Skeletal muscle tissue (tissue), 4 donors: ENCODE measurements around the gene PCSK7. TPM values are rescaled to one million over a fixed set of nuclear protein-coding genes. Genes with fewer than 3 reads are reported as not detected.
"Not testable (repeated sequence)": the region's sequence is repeated elsewhere in the genome, so short reads cannot be mapped to it uniquely, and the experiment has no call there.

Source experiments
- H3K27ac ChIP-seq: one replicate; pipeline ENCODE4 v1.7.0; 2013; ENCODE audit warnings: mild to moderate bottlenecking, low read depth, low read length, inconsistent platforms
- H3K27me3 ChIP-seq, 3 donors: one replicate each; pipeline ENCODE4 v1.7.0; 2013; ENCODE audit warnings: low read length in 3 of 3; ENCODE audit not compliant: control insufficient read depth in 3 of 3, insufficient read depth in 3 of 3
- H3K36me3 ChIP-seq, 3 donors: one replicate each; pipeline ENCODE4 v1.7.0; 2013; ENCODE audit warnings: low read length in 3 of 3; ENCODE audit not compliant: control insufficient read depth in 3 of 3, insufficient read depth in 3 of 3
- H3K4me1 ChIP-seq, 3 donors: one replicate each; pipeline ENCODE4 v1.7.0; 2013; ENCODE audit warnings: low read length in 3 of 3, mild to moderate bottlenecking in 3 of 3; ENCODE audit not compliant: control insufficient read depth in 3 of 3, insufficient read depth in 3 of 3
- H3K4me3 ChIP-seq, 3 donors: one replicate each; pipeline ENCODE4 v1.7.0; 2013; ENCODE audit warnings: low read length in 3 of 3
- H3K9ac ChIP-seq, 3 donors: one replicate each; pipeline ENCODE4 v1.7.0; 2013; ENCODE audit warnings: low read length in 3 of 3, mild to moderate bottlenecking in 3 of 3, moderate library complexity in 2 of 3, low read depth in 1 of 3
- H3K9me3 ChIP-seq, 3 donors: one replicate each; pipeline ENCODE4 v1.7.0; 2013; ENCODE audit warnings: low read length in 3 of 3; ENCODE audit not compliant: control insufficient read depth in 3 of 3
- total RNA-seq: library from RNA; depleted of rRNA; stranded (reverse); fragments of >200 nt; gene quantifications from one replicate; pipeline ENCODE4 v1.2.3, GENCODE V29; 2014
- donor health status: Osteomylitis.

PCSK7 gene, protein sequence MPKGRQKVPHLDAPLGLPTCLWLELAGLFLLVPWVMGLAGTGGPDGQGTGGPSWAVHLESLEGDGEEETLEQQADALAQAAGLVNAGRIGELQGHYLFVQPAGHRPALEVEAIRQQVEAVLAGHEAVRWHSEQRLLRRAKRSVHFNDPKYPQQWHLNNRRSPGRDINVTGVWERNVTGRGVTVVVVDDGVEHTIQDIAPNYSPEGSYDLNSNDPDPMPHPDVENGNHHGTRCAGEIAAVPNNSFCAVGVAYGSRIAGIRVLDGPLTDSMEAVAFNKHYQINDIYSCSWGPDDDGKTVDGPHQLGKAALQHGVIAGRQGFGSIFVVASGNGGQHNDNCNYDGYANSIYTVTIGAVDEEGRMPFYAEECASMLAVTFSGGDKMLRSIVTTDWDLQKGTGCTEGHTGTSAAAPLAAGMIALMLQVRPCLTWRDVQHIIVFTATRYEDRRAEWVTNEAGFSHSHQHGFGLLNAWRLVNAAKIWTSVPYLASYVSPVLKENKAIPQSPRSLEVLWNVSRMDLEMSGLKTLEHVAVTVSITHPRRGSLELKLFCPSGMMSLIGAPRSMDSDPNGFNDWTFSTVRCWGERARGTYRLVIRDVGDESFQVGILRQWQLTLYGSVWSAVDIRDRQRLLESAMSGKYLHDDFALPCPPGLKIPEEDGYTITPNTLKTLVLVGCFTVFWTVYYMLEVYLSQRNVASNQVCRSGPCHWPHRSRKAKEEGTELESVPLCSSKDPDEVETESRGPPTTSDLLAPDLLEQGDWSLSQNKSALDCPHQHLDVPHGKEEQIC
- total RNA-seq: 16.2 TPM

DNA sequence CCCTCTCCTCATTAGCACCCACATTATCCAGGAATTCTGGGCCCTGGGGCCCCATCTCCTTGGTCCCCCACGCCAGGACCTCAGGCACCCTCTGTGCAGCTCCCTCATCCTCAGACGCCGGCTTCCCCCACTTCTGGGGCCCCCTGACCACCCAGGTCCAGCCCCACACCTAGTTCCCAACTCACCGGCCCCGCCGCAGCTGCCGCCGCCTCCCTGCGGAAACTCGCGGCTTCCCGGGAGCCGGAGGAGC lies at the start of gene PCSK7:
Gene PCSK7, minus strand, starts transcription at position 232 of the 250 bp plus-strand sequence. CDS start 2,229 bp downstream, outside the sequence.
- Histone ChIP-seq H3K4me1 (peaks cover 28 to 35% (median 28%) of the 10 kb centered on the region in 3 donors), H3K9ac (peak within 1 kb of the TSS; percentile 96 to 98 (median 98)), H3K4me3 (peak within 1 kb of the TSS; percentile 97 to 98 (median 97)), H3K27me3 (no peaks in the 10 kb centered on the region), H3K27ac (peak within 1 kb of the TSS; percentile 96), H3K9me3 (no peaks in the 10 kb centered on the region), H3K36me3 (peaks cover 29 to 37% (median 36%) of the 10 kb centered on the region in 3 donors)

DNA sequence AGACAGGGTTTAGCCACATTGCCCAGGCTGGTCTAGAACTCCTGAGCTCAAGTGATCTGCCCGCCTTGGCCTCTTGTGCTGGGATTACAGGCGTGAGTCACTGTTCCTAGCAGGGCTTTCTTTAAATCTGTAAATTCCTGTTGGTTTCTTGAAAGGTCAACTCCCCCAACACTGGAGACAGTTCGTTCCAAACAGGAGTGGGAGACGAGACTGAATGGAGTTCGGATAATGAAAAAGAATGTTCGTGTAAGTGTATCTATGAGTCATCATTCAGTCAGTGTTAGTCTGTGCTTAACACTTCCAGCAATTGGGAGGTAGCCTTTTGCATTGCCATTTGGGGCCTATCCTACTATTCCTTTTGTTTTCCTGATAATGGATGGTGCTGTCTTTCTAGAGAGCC lies 49.3 kb upstream of the PCSK7 start:
- Histone ChIP-seq H3K27ac (peak overlapping the region; percentile 36), H3K27me3 (no peaks in the 10 kb centered on the region), H3K4me1 (no peaks in the 10 kb centered on the region), H3K9ac (no peak overlapping the region), H3K4me3 (no peak overlapping the region), H3K9me3 (no peaks in the 10 kb centered on the region), H3K36me3 (peaks cover 22 to 61% (median 59%) of the 10 kb centered on the region in 3 donors)

- Histone ChIP-seq H3K27ac (no peak overlapping the region), H3K27me3 (no peaks in the 10 kb centered on the region), H3K4me3 (no peak overlapping the region)
Observed at GRCh38 chr11:117279711-117280376, 48.0 kb upstream of the PCSK7 start.

DNA sequence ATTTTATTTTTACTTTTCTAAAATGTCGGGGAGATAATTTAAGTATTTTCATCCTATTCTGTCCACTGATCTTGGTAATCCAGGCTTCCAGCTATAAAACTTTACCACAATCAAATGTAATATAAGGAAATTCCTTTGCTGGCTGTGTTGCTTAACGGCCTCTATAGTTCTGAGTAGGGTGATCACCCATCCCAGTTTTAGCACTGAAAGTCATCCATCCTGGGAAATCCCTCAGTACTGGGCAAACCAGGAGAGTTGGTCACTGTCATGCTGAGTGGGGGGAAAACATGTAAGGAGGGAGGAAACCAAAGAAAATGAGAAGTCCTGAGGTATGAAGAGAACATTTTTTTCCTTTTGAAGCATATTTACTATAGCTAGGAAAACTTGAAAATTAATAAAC lies 46.5 kb upstream of the PCSK7 start:
- Histone ChIP-seq H3K9me3 (no peaks in the 10 kb centered on the region), H3K36me3 (peaks cover 16 to 42% (median 33%) of the 10 kb centered on the region in 3 donors), H3K4me1 (no peaks in the 10 kb centered on the region), H3K4me3 (no peak overlapping the region), H3K9ac (no peak overlapping the region), H3K27ac (no peak overlapping the region), H3K27me3 (no peaks in the 10 kb centered on the region)

More at GRCh38 chr11:117279711-117280376, 48.0 kb upstream of the PCSK7 start:
- Histone ChIP-seq H3K36me3 (peaks cover 21 to 55% (median 46%) of the 10 kb centered on the region in 3 donors), H3K4me1 (no peaks in the 10 kb centered on the region), H3K9me3 (no peaks in the 10 kb centered on the region), H3K9ac (no peak overlapping the region)

- Histone ChIP-seq H3K9ac (no peak overlapping the region), H3K9me3 (no peaks in the 10 kb centered on the region), H3K36me3 (peaks cover 0 to 7% (median 3%) of the 10 kb centered on the region in 3 donors), H3K4me1 (no peaks in the 10 kb centered on the region), H3K27ac (no peak overlapping the region), H3K4me3 (no peak overlapping the region), H3K27me3 (no peaks in the 10 kb centered on the region)
Observed at GRCh38 chr11:117273550-117274289, 41.8 kb upstream of the PCSK7 start.

GRCh38 chr11:117272175-117272574 lies 40.3 kb upstream of the PCSK7 start:
- not testable (repeated sequence) for H3K36me3 ChIP-seq

DNA sequence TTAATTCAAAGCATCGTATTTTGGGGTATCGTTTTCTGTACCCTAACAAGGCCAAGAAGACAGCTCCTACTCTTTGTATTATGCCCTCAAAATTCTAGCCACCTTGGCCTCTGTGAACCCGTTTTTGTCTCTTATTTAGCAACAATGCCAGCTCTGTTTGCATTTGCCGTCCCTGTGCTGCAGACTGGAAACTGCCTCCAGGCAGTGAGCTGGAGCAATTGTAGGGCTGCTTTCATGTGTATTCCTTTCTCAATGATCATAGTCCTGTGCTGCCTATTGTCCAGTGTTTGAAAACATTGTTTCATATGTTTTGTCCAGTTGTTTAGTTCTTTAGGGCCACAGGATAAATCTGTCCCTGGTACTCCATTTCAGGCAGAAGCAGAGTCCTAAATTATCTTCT lies 39.3 kb upstream of the PCSK7 start:
- Histone ChIP-seq H3K9me3 (no peaks in the 10 kb centered on the region), H3K9ac (no peak overlapping the region), H3K27ac (no peak overlapping the region), H3K4me3 (no peak overlapping the region), H3K4me1 (no peaks in the 10 kb centered on the region), H3K36me3 (peaks cover 0 to 9% (median 3%) of the 10 kb centered on the region in 3 donors), H3K27me3 (no peaks in the 10 kb centered on the region)

More at GRCh38 chr11:117272175-117272574, 40.3 kb upstream of the PCSK7 start:
- not testable (repeated sequence) for H3K9me3 ChIP-seq, H3K4me1 ChIP-seq, H3K27ac ChIP-seq, H3K27me3 ChIP-seq, H3K4me3 ChIP-seq, H3K9ac ChIP-seq

- Histone ChIP-seq H3K27ac (no peak overlapping the region), H3K9me3 (no peaks in the 10 kb centered on the region), H3K9ac (no peak overlapping the region), H3K36me3 (peaks cover 0 to 2% (median 0%) of the 10 kb centered on the region in 3 donors), H3K4me1 (no peaks in the 10 kb centered on the region), H3K4me3 (no peak overlapping the region), H3K27me3 (no peaks in the 10 kb centered on the region)
Observed at GRCh38 chr11:117269856-117270255, 38.0 kb upstream of the PCSK7 start.

- Histone ChIP-seq H3K4me1 (no peaks in the 10 kb centered on the region), H3K9me3 (no peaks in the 10 kb centered on the region), H3K27ac (no peak overlapping the region), H3K4me3 (no peak overlapping the region), H3K9ac (no peak overlapping the region), H3K36me3 (peaks cover 0 to 12% (median 7%) of the 10 kb centered on the region in 3 donors), H3K27me3 (no peaks in the 10 kb centered on the region)
Observed at GRCh38 chr11:117265745-117266144, 33.9 kb upstream of the PCSK7 start.
